ENCODE measurements around the gene DHX16.

- TF ChIP-seq EZH2 (IDR thresholded peaks at IDR 0.05) (no peak), CTCF (IDR thresholded peaks at IDR 0.05) (no peak)
Measured at GRCh38 chr6:30686009-30686907, 13.5 kb upstream of the DHX16 start, which contains the start of gene PPP1R18.

Measured in neural progenitor cell (in vitro differentiated cells).